Fibroblast of peridontal ligament (primary cell): ENCODE results near the gene PPFIBP2.

Experiments
- DNase-seq: peaks from one replicate; pipeline ENCODE4 v3.0.0-alpha.2; 2010; ENCODE audit errors: extremely low read depth

PPFIBP2 gene

DNA sequence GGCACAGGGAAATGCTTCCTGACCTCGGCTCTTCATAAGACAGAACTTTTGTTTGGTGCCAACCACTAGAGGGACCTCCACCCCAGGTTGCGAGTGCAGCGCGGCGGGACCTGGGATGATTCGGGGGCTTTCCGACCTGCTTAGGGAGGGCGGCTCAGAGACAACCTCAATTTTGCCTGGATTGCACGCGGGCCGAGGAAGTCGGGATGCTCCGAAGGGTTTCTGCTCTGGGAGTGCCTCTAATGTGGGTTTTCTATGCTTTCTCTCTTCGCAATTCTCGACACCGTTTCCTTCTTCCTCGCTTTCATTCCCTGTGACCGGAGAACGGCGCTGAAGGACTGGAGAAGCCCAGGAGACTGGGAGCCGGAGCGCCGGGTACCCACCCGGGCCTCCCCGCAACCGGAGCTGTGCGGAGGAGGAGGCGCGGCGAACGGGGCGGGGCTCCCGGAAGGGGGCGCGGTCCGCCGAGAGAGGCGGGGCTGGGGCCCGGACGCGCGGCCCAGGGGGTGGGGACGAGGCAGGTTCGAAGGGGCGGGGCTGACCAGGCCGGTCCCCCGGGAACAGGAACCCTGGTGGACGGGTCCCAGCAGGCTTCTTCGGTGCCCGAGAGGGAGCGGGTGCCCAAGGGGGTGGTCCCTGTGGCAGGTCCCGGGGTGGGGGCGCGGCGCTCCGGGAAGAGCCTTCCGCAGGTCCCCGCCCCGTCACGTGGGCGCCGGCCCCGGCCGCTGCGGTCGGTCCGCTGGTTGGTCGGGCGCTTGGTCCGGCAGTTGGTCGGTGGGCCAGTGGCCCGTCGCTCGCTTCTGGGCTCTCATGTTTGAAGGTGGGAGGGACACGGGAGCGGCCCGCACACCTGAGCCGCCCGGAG is at the start of gene PPFIBP2:
TSS of gene PPFIBP2 (plus strand) at position 766 of the 865 bp plus-strand sequence. CDS start 35,477 bp downstream, outside the sequence.
- peak; percentile 70 for DNase-seq

DNA sequence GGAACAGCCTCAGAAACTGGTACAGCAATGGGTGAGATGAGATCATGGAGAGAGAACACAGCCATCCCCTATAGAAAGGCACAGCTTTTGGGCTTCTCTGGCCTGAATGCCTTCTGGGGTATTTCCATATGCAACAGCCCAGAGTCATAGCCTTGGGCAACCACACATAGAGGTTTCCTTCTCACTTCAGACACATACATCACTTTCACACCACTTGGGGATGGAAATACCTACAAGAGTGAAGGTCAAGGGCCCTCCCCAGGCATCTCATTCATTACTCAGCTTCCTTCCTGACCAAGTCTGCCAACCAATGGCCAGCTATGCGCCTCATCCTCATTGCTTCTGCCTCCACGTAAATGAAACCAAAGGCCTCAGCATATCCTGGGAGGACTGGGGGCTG is 46.1 kb upstream of the PPFIBP2 start:
- DNase-seq = no peak

DNA sequence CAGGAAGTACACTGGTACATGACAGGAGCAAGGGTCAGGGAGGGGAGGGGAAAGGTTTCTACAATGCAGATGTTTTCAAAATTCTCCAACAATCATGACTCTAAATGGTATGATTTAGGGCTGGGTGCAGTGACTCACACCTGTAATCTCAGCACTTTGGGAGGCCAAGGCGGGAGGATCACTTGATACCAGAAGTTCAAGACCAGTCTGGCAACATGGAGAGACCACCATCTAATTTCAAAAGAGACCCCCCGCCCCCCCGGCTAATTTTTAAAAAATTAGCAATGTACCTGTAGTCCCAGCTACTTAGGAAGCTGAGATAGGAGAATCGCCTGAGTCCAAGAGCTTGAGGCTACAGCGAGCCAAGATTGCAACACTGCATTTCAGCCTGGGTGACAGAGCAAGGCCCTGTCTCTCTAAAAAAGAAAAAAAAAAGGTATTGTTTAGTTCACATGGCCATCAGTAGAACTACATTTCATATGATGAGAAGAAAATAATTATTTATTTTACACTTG is 44.4 kb upstream of the PPFIBP2 start:
- no peak for DNase-seq

DNA sequence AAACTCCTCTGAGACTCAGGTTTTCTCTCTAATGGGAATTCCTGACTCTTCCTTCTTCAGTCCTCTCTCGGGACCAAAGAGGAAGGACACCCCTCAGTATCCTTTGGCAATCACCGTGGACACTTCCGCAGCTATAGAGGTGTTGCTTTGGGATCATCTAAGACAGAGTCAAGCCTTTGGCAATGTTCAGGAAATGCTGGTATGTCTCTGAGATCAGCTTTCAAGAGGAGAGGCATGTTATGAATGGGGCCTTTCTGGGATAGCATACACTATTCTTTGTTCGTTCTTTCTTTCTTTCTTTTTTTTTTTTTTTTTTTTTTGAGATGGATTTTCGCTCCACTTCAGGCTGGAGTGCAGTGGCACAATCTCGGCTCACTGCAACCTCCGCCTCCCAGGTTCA is 42.7 kb upstream of the PPFIBP2 start:
- DNase-seq = no peak

DNA sequence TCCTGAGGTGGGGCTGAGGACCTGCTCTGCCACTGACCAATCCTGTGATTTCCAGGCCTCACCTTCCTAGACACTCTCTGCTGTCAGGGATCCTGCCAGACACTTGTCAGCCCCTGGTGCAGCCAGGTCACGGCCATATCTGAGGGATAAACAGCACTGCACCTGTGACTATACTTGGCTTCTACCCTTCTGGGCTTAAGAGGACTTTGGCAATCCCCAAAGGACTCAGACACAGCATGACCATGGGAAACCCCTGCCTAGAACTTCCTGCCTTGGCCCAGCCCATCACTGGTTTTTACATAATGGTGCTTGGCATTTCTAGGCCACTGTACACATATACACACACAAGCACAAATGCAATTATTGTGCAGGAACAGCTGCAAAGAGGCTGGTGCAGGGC is 40.1 kb upstream of the PPFIBP2 start:
- DNase-seq = no peak

DNA sequence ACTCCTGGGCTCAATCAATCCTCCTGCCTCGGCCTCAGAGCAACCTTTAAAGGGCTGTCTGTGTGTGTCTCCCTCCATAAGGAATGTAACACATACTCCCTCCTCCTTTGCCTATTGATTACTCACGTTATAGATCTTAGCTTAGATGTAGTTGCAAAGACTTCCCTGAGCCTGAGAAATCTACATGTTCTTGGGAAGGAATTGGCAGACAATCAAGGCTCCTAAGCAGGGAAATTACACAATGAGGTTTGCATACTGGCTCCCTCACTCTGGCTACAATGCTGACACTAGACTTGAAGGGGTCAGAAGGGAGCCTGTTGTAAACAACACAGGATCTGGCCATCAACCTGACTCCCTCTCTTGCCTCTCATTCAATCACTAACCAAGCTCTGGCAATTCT is 33.7 kb upstream of the PPFIBP2 start:
- DNase-seq = peak; percentile 73

DNA sequence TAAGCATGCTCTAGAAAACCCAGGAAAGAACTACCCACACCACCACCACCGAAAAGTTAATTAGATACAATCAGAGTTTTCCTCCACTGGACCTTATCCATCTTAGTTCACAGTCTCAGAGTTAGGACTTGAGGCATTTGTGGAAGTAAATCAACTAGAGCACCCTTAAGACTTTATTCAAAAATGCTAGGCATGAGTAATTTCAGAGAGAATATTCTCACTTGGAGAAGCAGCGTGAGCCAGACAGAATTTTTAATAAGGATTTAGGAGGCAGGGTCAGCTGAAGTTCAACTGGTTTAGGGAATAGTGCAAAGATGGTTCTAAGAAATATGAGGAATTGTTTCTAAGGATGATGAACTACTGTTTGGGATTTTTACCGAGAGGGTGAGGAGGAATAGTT is 29.7 kb upstream of the PPFIBP2 start:
- DNase-seq = no peak

DNA sequence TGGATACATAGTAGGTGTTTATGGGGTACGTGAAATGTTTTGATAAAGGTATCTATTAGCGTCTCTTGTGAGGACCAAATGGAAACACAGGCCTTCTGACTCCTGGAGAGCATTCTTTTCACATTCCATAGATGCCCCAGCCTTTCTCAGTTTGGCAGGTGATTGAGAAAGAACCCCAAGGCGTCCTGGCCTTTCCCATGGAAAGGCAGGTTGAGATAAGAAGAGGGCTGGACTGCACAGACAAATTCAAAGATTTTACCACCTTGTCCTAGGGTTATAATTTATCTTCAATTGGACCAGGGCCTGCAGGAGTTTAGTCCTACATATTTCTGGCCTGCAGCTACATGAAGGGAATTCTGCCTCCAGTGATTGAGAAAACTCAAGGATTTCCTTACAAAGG is 29.2 kb upstream of the PPFIBP2 start:
- no peak for DNase-seq

DNA sequence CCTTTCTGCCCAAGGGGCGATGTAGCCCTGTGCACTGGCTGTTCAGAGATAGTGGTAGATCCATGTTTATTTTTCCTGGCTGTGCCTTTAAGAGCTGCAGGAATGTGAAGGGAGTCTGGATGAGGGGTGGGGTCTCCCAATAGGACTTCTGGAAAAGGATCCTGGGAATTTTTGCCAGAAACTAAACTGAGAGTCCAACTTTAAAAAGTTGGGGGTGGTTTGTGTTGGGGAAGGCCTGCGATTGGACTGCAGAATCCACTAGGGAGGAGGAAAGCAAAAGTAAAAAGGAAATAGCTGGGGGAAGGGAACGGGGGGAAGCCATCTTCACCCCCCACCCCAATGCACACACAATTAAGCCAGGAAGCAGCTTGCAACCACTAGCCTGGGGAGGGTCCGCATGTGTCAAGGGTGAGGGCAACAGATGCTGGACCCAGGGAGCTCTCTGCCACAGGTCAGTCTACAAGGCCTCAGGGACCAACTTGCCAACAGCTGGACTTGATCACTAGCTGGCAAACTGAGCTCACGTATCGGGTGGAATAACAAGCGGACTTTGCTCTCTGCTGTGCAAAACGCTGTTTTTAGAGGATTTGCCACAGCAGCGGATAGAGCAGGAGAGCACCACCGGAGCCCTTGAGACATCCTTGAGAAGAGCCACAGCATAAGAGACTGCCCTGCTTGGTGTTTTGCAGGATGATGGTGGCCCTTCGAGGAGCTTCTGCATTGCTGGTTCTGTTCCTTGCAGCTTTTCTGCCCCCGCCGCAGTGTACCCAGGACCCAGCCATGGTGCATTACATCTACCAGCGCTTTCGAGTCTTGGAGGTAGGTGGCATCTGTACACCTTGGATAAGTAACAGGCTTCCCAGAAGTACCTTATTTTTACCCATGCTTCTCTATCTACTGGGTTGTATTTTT is 28.4 kb upstream of the PPFIBP2 start, which contains the start of gene OLFML1:
TSS of gene OLFML1 (plus strand) at position 321 of the 912 bp plus-strand sequence. CDS start at position 691, 370 bp downstream.
- DNase-seq = peak; percentile 75

DNA sequence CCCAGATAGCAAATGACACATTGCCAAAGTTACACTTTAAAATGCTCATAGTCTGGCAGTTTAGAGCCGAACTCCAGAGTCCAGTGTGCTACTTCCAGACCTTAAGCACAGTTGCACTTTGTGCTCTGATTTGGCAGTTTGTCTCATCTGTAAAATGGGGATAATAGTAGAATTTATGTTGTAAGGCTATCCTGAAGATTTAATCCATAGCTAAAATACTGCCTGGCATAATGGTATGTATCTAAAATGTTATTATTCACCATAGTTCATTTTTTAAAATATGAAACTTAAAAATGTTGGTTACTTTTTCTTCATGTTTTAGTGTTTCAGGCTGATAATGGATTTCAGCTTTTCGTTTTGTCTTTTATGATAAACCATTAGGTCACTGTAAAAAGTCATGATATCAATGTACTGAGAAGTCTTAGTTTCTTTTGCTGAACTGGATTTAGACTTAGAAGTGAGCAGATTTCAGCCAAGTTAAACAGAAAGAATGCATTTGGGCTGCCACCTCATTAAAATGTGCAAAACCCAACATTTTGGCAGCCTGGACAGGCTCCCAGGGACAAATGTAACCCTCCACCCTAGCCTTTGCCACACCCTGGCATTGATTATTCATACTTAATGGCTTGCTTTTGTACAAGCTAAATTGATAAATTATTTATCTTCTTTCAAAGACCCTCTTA is 27.6 kb upstream of the PPFIBP2 start:
- DNase-seq = no peak

DNA sequence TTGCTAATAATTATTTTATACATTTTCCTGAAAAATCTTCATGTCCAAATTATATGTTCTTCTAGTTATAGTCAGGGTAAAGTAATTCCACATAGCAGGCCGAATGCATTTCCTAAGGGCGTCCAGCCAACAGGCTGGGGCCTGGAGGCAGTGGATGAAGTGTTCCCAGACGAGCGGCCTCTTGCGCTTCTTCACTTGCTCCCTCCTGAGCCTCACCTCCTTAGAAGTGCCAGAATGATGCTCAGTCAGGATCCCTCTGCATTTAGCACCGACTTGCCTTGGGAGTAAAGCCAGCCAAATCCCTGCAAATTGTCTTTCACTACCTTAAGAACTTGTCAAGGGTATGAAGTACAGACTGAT is 27.0 kb upstream of the PPFIBP2 start:
- peak; percentile 31 for DNase-seq

DNA sequence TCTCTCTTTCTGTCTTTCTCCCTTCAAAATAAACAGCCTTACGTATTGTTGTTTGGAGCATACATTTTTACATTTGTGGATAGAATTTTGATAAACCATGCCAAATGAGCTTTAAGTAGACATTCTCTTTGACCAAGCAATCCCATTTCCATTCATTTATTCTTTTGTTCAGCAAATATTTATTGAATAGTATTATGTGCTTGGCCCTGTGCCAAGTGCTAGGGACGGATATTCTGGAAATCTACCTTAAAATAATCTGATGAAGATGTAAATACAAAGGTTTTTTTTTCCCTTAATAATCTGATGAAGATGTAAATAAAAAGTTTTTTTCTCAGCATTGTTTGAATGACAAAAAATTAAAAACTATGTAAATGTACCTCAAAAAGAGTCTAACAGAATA is 26.4 kb upstream of the PPFIBP2 start:
- DNase-seq = no peak

DNA sequence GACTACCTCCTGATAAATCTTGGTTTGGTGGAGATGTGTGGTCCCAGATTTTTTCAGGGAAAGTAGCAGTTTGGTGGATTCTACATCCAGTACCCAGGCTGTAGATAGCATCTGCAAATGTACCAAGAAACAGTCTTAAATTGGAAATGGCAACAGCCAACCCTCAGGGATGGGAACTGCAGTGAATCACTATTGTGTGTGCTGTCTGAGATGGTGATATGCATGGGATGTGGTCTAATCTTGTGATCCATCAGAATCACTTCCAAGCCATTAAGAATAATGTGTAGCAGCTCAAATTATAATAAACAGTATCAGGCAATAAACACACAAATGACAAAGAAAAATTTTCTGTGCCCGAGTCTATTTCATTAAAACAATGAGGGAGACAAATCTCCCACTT is 25.1 kb upstream of the PPFIBP2 start:
- no peak for DNase-seq

DNA sequence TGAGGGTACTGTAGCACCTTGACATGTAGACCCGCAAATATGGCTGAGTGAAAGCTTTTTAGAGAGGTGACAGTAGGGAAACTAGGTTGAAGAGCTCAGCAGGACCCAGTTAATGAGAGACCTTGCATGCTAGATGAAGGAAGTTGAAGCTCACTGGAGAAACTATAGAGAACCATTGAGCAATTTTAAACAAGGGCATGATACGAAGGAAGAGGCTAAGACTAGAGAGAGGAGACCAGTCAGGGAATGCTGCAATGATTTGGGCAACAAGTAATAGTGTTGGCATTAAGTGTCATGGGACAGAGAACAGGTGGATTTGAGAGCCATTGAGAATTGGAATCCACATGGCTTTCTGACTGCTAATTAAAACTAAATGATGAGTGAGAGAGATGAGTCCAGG is 24.4 kb upstream of the PPFIBP2 start:
- no peak for DNase-seq

DNA sequence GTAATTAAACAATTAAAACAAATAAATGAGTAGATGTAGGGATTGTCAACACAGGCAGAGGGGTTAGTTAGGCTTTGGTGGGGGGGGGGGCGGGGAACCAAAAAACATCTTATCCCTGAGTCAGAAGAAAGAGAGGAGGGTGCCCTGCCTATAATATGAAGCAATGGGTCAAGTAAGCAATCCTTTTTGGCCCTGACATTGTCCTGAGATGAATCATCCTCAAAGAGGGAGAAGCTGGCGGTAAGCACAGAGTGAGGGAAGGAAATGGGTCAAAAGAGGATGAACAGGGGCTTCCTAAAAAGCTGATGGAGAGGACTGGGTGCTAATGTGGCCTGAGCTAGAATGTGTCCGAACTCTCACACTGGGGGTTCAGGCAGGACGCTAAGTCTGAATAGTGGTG is 23.7 kb upstream of the PPFIBP2 start:
- DNase-seq = peak; percentile 79

DNA sequence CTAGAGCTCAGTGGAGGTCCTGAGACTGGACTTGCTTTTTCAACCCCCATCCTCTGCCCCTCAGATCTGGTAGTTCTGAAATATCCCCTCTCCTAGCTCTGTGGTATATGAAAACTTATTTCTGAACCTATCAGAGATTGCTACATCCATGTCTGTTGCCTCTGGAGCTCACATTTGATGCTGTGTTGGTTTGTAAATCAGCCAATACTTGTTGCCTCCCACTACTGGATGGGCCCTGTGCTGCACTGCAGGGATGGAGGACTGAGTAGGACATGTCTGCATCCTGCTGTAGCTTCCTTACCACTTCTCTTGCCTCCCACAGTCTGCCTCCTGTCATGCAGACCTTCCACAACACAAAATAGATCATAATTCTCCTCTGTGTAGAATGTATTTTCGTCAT is 23.3 kb upstream of the PPFIBP2 start:
- peak; percentile 55 for DNase-seq

DNA sequence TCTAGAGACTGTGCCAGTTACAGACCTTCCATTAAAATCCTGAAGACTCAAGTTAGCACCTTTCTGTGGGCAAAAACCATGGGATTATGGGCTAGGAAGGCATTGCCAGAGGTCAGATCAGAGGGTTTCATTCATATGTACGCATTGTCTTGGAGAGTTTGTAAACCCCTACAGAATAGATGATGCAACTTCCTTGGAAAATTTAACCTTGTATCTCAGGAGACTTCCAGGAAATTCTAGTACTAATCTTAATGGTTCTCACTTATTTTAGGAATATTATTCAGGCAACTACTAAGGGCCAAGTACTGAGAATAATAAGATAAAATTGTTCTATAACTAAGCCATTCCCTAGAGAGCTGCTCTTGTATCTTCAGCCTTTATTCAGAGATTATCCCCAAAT is 21.5 kb upstream of the PPFIBP2 start:
- no peak for DNase-seq

DNA sequence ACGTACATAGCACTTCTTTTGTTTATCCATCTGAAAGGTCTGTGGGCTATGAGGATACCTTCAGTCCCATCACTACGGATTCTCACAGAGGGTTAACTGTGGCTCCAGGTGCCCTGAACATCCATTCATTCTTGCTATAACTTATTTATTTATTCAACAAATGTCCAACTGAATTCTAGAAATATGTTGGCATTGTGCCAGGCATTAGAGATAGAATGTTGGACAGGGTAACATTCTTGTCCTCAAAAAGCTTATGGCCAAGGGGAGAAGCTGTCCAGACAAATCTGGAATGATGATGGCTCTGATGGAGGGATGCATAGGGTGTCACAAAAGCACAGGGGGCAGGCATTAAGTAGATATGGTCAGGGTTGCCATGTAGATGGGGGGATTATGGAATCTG is 20.1 kb upstream of the PPFIBP2 start:
- DNase-seq = no peak

DNA sequence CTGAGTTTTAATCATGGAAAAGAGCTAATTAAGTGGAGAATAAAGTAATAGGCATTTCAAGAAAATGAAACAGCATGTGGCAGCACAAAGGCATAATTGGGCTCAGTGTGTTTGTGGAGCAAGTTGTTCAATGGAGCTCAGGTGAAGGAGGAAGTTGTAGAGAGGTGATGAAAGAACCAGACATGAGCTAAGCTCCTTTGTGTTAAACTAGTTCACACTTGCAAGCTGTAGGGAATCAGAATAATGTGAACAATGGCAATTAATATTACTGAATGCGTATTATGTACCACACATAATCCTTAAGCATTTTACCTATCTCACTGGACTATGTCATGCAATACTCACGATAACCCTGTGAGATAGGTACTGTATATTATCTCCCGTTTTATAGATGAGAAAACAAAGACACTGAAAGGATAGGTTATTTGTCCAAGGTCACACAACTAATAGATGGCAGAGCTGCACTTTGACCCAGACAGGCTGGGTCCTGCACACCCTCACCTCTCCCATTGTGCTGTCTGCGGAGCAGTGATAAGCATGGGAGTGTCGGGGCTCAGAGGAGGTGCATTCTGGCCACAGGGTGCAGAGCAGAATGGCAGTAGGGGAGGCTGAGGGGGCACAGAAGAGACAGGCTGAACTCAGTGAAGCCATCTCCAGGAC is 19.6 kb upstream of the PPFIBP2 start:
- no peak for DNase-seq

DNA sequence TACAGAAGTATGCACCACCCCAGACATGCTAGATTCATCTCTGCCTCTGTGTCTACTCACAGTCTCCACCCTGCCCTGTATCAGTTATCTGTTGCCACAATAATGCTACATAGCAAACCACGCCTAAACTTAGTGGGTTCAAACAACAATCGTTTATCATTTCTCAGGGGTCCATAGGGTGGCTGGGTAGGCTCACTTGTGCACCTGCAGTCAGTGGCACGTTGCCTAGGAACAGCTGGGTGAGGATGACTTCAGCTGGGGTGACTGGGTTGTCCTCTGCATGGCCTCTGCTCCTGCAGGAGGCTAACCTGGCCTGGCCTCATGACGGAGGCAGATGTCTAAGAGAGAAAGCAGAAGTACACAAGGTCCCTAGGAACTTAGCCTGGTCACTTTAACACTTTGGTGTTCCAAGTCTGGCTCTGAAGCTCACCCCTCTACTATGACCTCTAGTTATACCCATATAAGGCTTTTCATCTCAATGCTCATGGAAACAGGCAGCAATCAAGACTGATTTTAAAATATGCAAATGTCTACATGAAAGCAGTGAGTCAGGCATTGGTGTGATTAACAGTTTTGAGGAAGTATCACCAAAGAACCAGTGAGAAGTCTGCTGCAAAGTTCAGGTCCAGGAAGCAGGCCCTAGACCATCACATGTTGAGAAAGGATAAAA is 17.8 kb upstream of the PPFIBP2 start:
- DNase-seq = no peak

DNA sequence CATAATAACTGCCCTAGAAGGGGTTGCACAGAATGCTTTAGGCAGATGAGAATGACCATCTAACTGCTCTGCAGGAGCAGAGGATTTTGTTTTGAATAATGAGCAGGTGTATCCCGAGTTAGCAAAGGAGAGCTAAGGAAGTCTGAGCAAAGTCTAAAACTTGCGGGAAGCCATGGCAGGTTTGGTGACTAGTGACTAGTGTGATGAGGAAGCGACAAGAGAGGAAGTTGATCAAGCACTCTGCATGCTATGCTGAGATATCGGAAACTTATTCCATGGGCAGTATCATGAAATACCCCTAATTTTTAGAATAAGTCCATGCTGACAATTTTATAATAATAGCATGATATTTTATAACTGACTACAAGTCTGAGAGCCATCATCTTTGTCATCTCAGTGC is 15.6 kb upstream of the PPFIBP2 start:
- DNase-seq = no peak
